GM12878 (cell line): Measurements from ENCODE around the gene SLC7A5. TPM values are rescaled to one million over a fixed set of nuclear protein-coding genes. Genes with fewer than 3 reads are reported as not detected.
"Not testable (repeated sequence)": the region's sequence is repeated elsewhere in the genome, so short reads cannot be mapped to it uniquely, and the experiment has no call there.

Experiments
- ATAC-seq: fragments of 200-7000 bp; cut with Tn5 transposase; 3 replicates; pipeline ENCODE4 v1.9.1; 2020; ENCODE audit warnings: mild to moderate bottlenecking, moderate library complexity
- BruUV-seq: library from RNA; stranded (reverse); fragments of 400-500 nt; replicated peaks from 2 replicates; lab custom pipeline; 2021; lab: Mats Ljungman, UMichigan
- CTCF ChIA-PET: fragments of 300-600 bp; sonication (Branson Sonifier 250); formaldehyde crosslinking; extraction: SDS; loops from one replicate; lab custom pipeline; 2021; ENCODE audit warnings: inconsistent platforms; lab: Yijun Ruan, JAX
- POLR2A ChIA-PET: fragments of 350-600 bp; formaldehyde crosslinking; extraction: SDS; loops from one replicate; lab custom pipeline; 2021; ENCODE audit warnings: inconsistent platforms; lab: Charles Lee
- RAD21 ChIA-PET: fragments of 300-600 bp; sonication (Branson Sonifier 250); formaldehyde crosslinking; loops from one replicate; lab custom pipeline; 2023; ENCODE audit warnings: antibody characterized with exemption; ENCODE audit not compliant: unreplicated experiment; lab: Charles Lee
- SMC1A ChIA-PET: fragments of 300-600 bp; sonication (Branson Sonifier 250); formaldehyde crosslinking; loops from one replicate; lab custom pipeline; 2023; ENCODE audit not compliant: unreplicated experiment, uncharacterized antibody; lab: Charles Lee
- DNase-seq: peaks from one replicate; pipeline ENCODE4 v3.0.0-alpha.2; 2011; ENCODE audit warnings: low read depth, low spot score
- FAIRE-seq: peaks from 3 replicates; lab custom pipeline; 2011; peaks lifted over from hg19 to GRCh38; lab: Jason Lieb, UNC
- H2AFZ ChIP-seq: 2 replicates; pipeline ENCODE4 v1.6.0; 2011; ENCODE audit warnings: low read depth, low read length, control low read depth; ENCODE audit not compliant: control insufficient read depth
- H3K27ac ChIP-seq: 2 replicates; pipeline ENCODE4 v1.5.1; 2011; ENCODE audit warnings: control low read depth; ENCODE audit not compliant: control insufficient read depth, insufficient read depth
- H3K27me3 ChIP-seq, 2 experiments: replicated peaks in 1 of 2; 2 replicates each; pipeline versions ENCODE4 v1.6.0 to v1.6.1; 2011; ENCODE audit warnings: low read length in 1 of 2; ENCODE audit not compliant: control insufficient read depth in 2 of 2, insufficient read depth in 2 of 2
- H3K36me3 ChIP-seq, 2 experiments: 2 replicates each; pipeline ENCODE4 v1.5.1; 2011; ENCODE audit warnings: low read length in 1 of 2; ENCODE audit not compliant: control insufficient read depth in 2 of 2, insufficient read depth in 2 of 2
- H3K4me1 ChIP-seq: 2 replicates; pipeline ENCODE4 v1.6.1; 2011; ENCODE audit warnings: mild to moderate bottlenecking, low read length, moderate library complexity, mixed read lengths; ENCODE audit not compliant: control insufficient read depth, insufficient read depth
- H3K4me2 ChIP-seq: 2 replicates; pipeline ENCODE4 v1.6.0; 2011; ENCODE audit warnings: control low read depth; ENCODE audit not compliant: control insufficient read depth, insufficient read depth
- H3K4me3 ChIP-seq: fragments of 200-600 bp; sonication (generic); 2 replicates; pipeline ENCODE4 v1.5.1; 2016
- H3K79me2 ChIP-seq: 2 replicates; pipeline ENCODE4 v1.6.0; 2011; ENCODE audit warnings: low read length; ENCODE audit not compliant: control insufficient read depth, insufficient read depth
- H3K9ac ChIP-seq: 2 replicates; pipeline ENCODE4 v1.8.0; 2011; ENCODE audit warnings: low read length, control low read depth, mixed read lengths; ENCODE audit not compliant: control insufficient read depth, insufficient read depth
- H3K9me3 ChIP-seq: replicated peaks from 3 replicates; pipeline ENCODE4 v1.5.1; 2011; ENCODE audit warnings: mild to moderate bottlenecking, low read length; ENCODE audit not compliant: control insufficient read depth, insufficient read depth
- H4K20me1 ChIP-seq: 2 replicates; pipeline ENCODE4 v1.6.0; 2011; ENCODE audit not compliant: control insufficient read depth, insufficient read depth
- ETV6 ChIP-seq, 2 experiments: fragments of 450-650 bp in 1 of 2; IDR thresholded peaks in 1 of 2; conservative IDR thresholded peaks in 1 of 2; 2 replicates each; pipeline ENCODE4 v1.6.1; 2014; ENCODE audit warnings: antibody characterized with exemption in 1 of 2, borderline replicate concordance in 1 of 2, low read depth in 1 of 2, mild to moderate bottlenecking in 1 of 2, moderate library complexity in 1 of 2
- MYB ChIP-seq: fragments of 150-350 bp; IDR thresholded peaks from 2 replicates; pipeline ENCODE4 v1.6.1; 2014; ENCODE audit warnings: mild to moderate bottlenecking, low read depth, low read length, borderline replicate concordance
- YBX1 ChIP-seq: fragments of 450-650 bp; IDR thresholded peaks from 2 replicates; pipeline ENCODE4 v1.6.1; 2016; ENCODE audit warnings: antibody characterized with exemption
- WGBS: methylation state at CpG from one replicate; pipeline ENCODE4 v1.1.6; 2016; ENCODE audit warnings: low lambda C conversion rate; ENCODE audit not compliant: insufficient replicate concordance, insufficient coverage; ENCODE audit errors: missing lambda C conversion rate; 5-methylcytosine and 5-hydroxymethylcytosine counted together
- in situ Hi-C: fragments of 300-500 bp; cut with MboI; formaldehyde crosslinking; loops from 9 replicates; pipeline ENCODE4 v1.14.3; 2018; ENCODE audit warnings: mixed read lengths
- intact Hi-C: fragments of 100-400 bp; cut with micrococcal nuclease; formaldehyde crosslinking; loops from one replicate; pipeline ENCODE4 v1.14.2; 2022; ENCODE audit not compliant: unreplicated experiment
- polyA plus RNA-seq, 11 experiments: library from polyadenylated mRNA; depleted of rRNA in 4 of 11; unstranded in 6 of 11; stranded (reverse) in 5 of 11; fragments of >200 nt; fragmentation: Nextera tagmentation in 4 of 11; fragmentation: Illumina TruSeq in 1 of 11; extraction: Ambion mirVana in 4 of 11; extraction: Trizol in 1 of 11; gene quantifications; 1 replicate in 1 of 11; 2 replicates in 10 of 11; pipeline versions ENCODE4 v1.2.1 to v1.2.3, GENCODE V29; 2011 to 2016; ENCODE audit warnings: inconsistent platforms in 2 of 11, missing spikeins in 2 of 11, low read depth in 1 of 11
- total RNA-seq, 4 experiments: library from RNA; depleted of rRNA in 3 of 4; stranded (reverse); fragments of >200 nt in 3 of 4; fragmentation: Illumina TruSeq in 1 of 4; extraction: Trizol in 1 of 4; gene quantifications; 2 replicates each; pipeline versions ENCODE4 v1.2.1 to v1.2.3, GENCODE V29; 2013 to 2021

SLC7A5 gene
- total and polyA plus RNA-seq, 10 of the 15 experiments (the other 5 are each of a cell fraction or from before 2014, with no cell fraction given), result 2.3 to 101 (median 35.8) TPM

- H3K9ac ChIP-seq, H3K4me3 ChIP-seq, SMC1A ChIA-PET, in situ Hi-C loops, intact Hi-C loops, H3K4me1 ChIP-seq, H3K27me3 ChIP-seq, H3K9me3 ChIP-seq, H3K36me3 ChIP-seq, H3K79me2 ChIP-seq, H2AFZ ChIP-seq, H3K4me2 ChIP-seq, BruUV-seq, H4K20me1 ChIP-seq, FAIRE-seq, ATAC-seq, RAD21 ChIA-PET, POLR2A ChIA-PET, H3K27ac ChIP-seq, DNase-seq: not testable (repeated sequence)
- CTCF ChIA-PET, result interaction anchor here (1.2 kb wide), 1 partner anchor 84 kb away, joined by 4 read pairs; no protein-coding TSS in a partner anchor
- 73% methylated on average over 2 of the region's 2 CpGs for WGBS
These were observed 81.7 kb downstream of the SLC7A5 start for GRCh38 chr16:87787451-87788091.

- Histone ChIP-seq H3K4me2 (no peak overlapping the region), H3K27ac (no peak overlapping the region), H3K4me3 (no peak overlapping the region), H3K27me3 (no peaks in the 10 kb centered on the region), H3K79me2 (no peaks in the 10 kb centered on the region), H3K9me3 (no peaks in the 10 kb centered on the region), H2AFZ (no peak overlapping the region), H3K9ac (no peak overlapping the region), H3K36me3 (no peaks in the 10 kb centered on the region), H3K4me1 (peaks cover 19% of the 10 kb centered on the region), H4K20me1 (no peaks in the 10 kb centered on the region)
- ATAC-seq (no peak), DNase-seq (no peak), FAIRE-seq (no peak)
- ChIA-PET RAD21 (no interaction called here), CTCF (interaction anchor here (0.7 to 1.5 kb wide), 2 partner anchors 25 to 65 kb away, joined by 3 to 4 read pairs; no protein-coding TSS in a partner anchor), SMC1A (interaction anchor here (1.2 kb wide), 1 partner anchor 87 kb away, joined by 3 read pairs; no protein-coding TSS in a partner anchor), POLR2A (no interaction called here)
- TF ChIP-seq ETV6 (conservative IDR thresholded peaks at IDR 0.05 in 1 of 2, IDR thresholded peaks at IDR 0.05 in 1 of 2; ENCODE audit: borderline replicate concordance in 1 of 2, low read depth in 1 of 2), result no peak
- no peak for TF ChIP-seq MYB
- TF ChIP-seq YBX1, result no peak
- in situ Hi-C loops, result no loop called here
- 76% methylated on average over 10 of the region's 10 CpGs for whole genome bisulfite sequencing
- intact Hi-C loops, result no loop called here
- BruUV-seq, result no TSS peak
These were observed 84.5 kb downstream of the SLC7A5 start for GRCh38 chr16:87784812-87785211.
